Keratinocyte (primary cell): ENCODE data around the gene MSL1.

Source experiments
- CTCF ChIP-seq, 3 experiments: IDR thresholded peaks in 1 of 3; conservative IDR thresholded peaks in 1 of 3; optimal IDR thresholded peaks in 1 of 3; 2 replicates in 2 of 3; 3 replicates in 1 of 3; pipeline versions ENCODE3 to v1.5.1; 2011; ENCODE audit warnings: low read length in 3 of 3, mild to moderate bottlenecking in 3 of 3, moderate library complexity in 2 of 3, control low read depth in 1 of 3, inconsistent platforms in 1 of 3; ENCODE audit not compliant: insufficient read depth in 2 of 3; ENCODE audit errors: extremely low read depth in 1 of 3
- EZH2 ChIP-seq: IDR thresholded peaks from one replicate; pipeline ENCODE4 v1.6.1; 2012; ENCODE audit warnings: inconsistent platforms, mild to moderate bottlenecking, low read length, moderate library complexity

- TF ChIP-seq CTCF (optimal IDR thresholded peaks at IDR 0.05 in 1 of 3, IDR thresholded peaks at IDR 0.05 in 1 of 3, conservative IDR thresholded peaks at IDR 0.05 in 1 of 3; ENCODE audit: extremely low read depth in 1 of 3, insufficient read depth in 2 of 3, low read length in 3 of 3), result no peak
- TF ChIP-seq EZH2, result no peak
These were observed 21.4 kb upstream of the MSL1 start, which contains the start of gene NR1D1 for GRCh38 chr17:40100419-40100668.
